Upper lobe of left lung (tissue), 6 donors: ENCODE data around the gene UGT1A5. TPM values are rescaled to one million over a fixed set of nuclear protein-coding genes. Genes with fewer than 3 reads are reported as not detected.

Source experiments
- ATAC-seq, 2 donors: fragments of 200-7000 bp; cut with Tn5 transposase; one replicate each; pipeline ENCODE4 v1.9.1; 2022; ENCODE audit warnings: mild to moderate bottlenecking in 2 of 2, moderate library complexity in 2 of 2; ENCODE audit not compliant: low FRiP score in 2 of 2
- DNase-seq, 2 donors: peaks; one replicate each; pipeline ENCODE4 v3.0.0-alpha.2; 2019 to 2020
- H3K27ac ChIP-seq, 4 donors: fragments of 200-600 bp; sonication (generic); one replicate each; pipeline ENCODE4 v1.5.1; 2016 to 2019
- H3K27me3 ChIP-seq, 4 donors: fragments of 200-600 bp; sonication (generic); one replicate each; pipeline ENCODE4 v1.5.1; 2017 to 2019
- H3K36me3 ChIP-seq, 4 donors: fragments of 200-600 bp; sonication (generic); one replicate each; pipeline ENCODE4 v1.5.1; 2016 to 2019
- H3K4me1 ChIP-seq, 4 donors: fragments of 200-600 bp; sonication (generic); one replicate each; pipeline ENCODE4 v1.5.1; 2018 to 2019
- H3K4me3 ChIP-seq, 4 donors: fragments of 200-600 bp; sonication (generic); one replicate each; pipeline ENCODE4 v1.5.1; 2017 to 2019; ENCODE audit warnings: mild to moderate bottlenecking in 2 of 4, moderate library complexity in 1 of 4
- H3K9me3 ChIP-seq, 4 donors: fragments of 200-600 bp; sonication (generic); one replicate each; pipeline ENCODE4 v1.5.1; 2018 to 2019
- CTCF ChIP-seq, 6 experiments: fragments of 450-650 bp in 4 of 6; fragments of 200-600 bp in 2 of 6; sonication (generic) in 2 of 6; IDR thresholded peaks; one replicate each; pipeline ENCODE4 v1.5.1; 2016 to 2019; ENCODE audit warnings: antibody characterized with exemption in 6 of 6
- EP300 ChIP-seq, 4 donors: sonication (generic); formaldehyde crosslinking; IDR thresholded peaks; one replicate each; pipeline ENCODE4 v1.5.1; 2017; ENCODE audit warnings: antibody characterized with exemption in 4 of 4, control low read depth in 2 of 4
- POLR2A ChIP-seq, 4 donors: fragments of 450-650 bp; IDR thresholded peaks; one replicate each; pipeline ENCODE4 v1.5.1; 2016 to 2017; ENCODE audit warnings: antibody characterized with exemption in 4 of 4, mild to moderate bottlenecking in 2 of 4
- POLR2AphosphoS5 ChIP-seq, 2 donors: sonication (generic); formaldehyde crosslinking; IDR thresholded peaks; one replicate each; pipeline ENCODE4 v1.5.1; 2017; ENCODE audit warnings: antibody characterized with exemption in 2 of 2
- WGBS, 2 donors: methylation state at CpG; one replicate each; pipeline ENCODE4 v1.1.5; 2017 to 2018; 5-methylcytosine and 5-hydroxymethylcytosine counted together
- total RNA-seq, 6 donors: library from RNA; depleted of rRNA in 4 of 6; stranded (reverse); fragments of >200 nt in 4 of 6; gene quantifications; one replicate each; pipeline versions ENCODE4 v1.1.0 to v1.2.1, GENCODE V29; 2016 to 2021
- donor health status: DM: no; HTN: no; CAD: no; lungs with moderate emphysema.
- donor health status: DM: no; HTN: yes; CAD: no; lungs with severe emphysema.

Gene UGT1A5
- total RNA-seq, 6 donors from 2014 or later, result 1.0 TPM; not detected in 5

GRCh38 chr2:233794128-233794658 lies 81.5 kb downstream of the UGT1A5 start:
- DNase-seq, result peak in 1 of 2 donors; percentile 51
- Histone ChIP-seq H3K27me3 (no peaks in the 10 kb centered on the region), H3K4me3 (no peak overlapping the region), H3K9me3 (no peaks in the 10 kb centered on the region), H3K36me3 (no peaks in the 10 kb centered on the region), H3K27ac (no peak overlapping the region), H3K4me1 (no peaks in the 10 kb centered on the region)
- no peak for ATAC-seq
- 76 to 77% methylated on average over 16 to 17 of the region's 17 CpGs for WGBS, 2 donors
- no peak for TF ChIP-seq POLR2AphosphoS5 (IDR thresholded peaks at IDR 0.05)
- no peak for TF ChIP-seq POLR2A (IDR thresholded peaks at IDR 0.05)
- no peak for TF ChIP-seq CTCF (IDR thresholded peaks at IDR 0.05)
- no peak for TF ChIP-seq EP300 (IDR thresholded peaks at IDR 0.05)

- WGBS, 2 donors, result 86 to 95% methylated on average over 10 to 11 of the region's 13 CpGs
- ATAC-seq (no peak), DNase-seq (no peak)
- no peak overlapping the region for H3K4me3 ChIP-seq
- H3K4me1 ChIP-seq, result no peaks in the 10 kb centered on the region
- H3K36me3 ChIP-seq, result no peaks in the 10 kb centered on the region
- no peaks in the 10 kb centered on the region for H3K9me3 ChIP-seq
- TF ChIP-seq POLR2A (IDR thresholded peaks at IDR 0.05) (no peak), POLR2AphosphoS5 (IDR thresholded peaks at IDR 0.05) (no peak), EP300 (IDR thresholded peaks at IDR 0.05) (no peak), CTCF (IDR thresholded peaks at IDR 0.05) (no peak)
- H3K27me3 ChIP-seq, result no peaks in the 10 kb centered on the region
- H3K27ac ChIP-seq, result no peak overlapping the region
These were observed 83.0 kb downstream of the UGT1A5 start for GRCh38 chr2:233795735-233796171.

- ATAC-seq (no peak), DNase-seq (no peak)
- H3K4me1 ChIP-seq, result no peaks in the 10 kb centered on the region
- WGBS, 2 donors, result 88 to 94% methylated on average over 8 to 9 of the region's 9 CpGs
- TF ChIP-seq EP300 (IDR thresholded peaks at IDR 0.05) (no peak), CTCF (IDR thresholded peaks at IDR 0.05) (no peak), POLR2A (IDR thresholded peaks at IDR 0.05) (no peak), POLR2AphosphoS5 (IDR thresholded peaks at IDR 0.05) (no peak)
- H3K27me3 ChIP-seq, result no peaks in the 10 kb centered on the region
- no peak overlapping the region for H3K27ac ChIP-seq
- no peaks in the 10 kb centered on the region for H3K9me3 ChIP-seq
- no peak overlapping the region for H3K4me3 ChIP-seq
- no peaks in the 10 kb centered on the region for H3K36me3 ChIP-seq
These were observed 83.5 kb downstream of the UGT1A5 start for GRCh38 chr2:233796254-233796653.

- no peak overlapping the region for H3K4me3 ChIP-seq
- DNase-seq, result no peak
- no peaks in the 10 kb centered on the region for H3K27me3 ChIP-seq
- H3K9me3 ChIP-seq, result no peaks in the 10 kb centered on the region
- no peaks in the 10 kb centered on the region for H3K4me1 ChIP-seq
- ATAC-seq, result no peak
- TF ChIP-seq POLR2A (IDR thresholded peaks at IDR 0.05), result no peak
- 80 to 84% methylated on average over 12 to 14 of the region's 14 CpGs for WGBS, 2 donors
- no peak overlapping the region for H3K27ac ChIP-seq
- no peaks in the 10 kb centered on the region for H3K36me3 ChIP-seq
These were observed 85.8 kb downstream of the UGT1A5 start for GRCh38 chr2:233798335-233799086.

GRCh38 chr2:233799087-233799665 lies 86.5 kb downstream of the UGT1A5 start:
- H3K36me3 ChIP-seq, result no peaks in the 10 kb centered on the region
- DNase-seq (peak in 1 of 2 donors; percentile 8), ATAC-seq (no peak)
- H3K9me3 ChIP-seq, result no peaks in the 10 kb centered on the region
- 60 to 65% methylated on average over 6 to 7 of the region's 7 CpGs for WGBS, 2 donors
- no peak for TF ChIP-seq POLR2A (IDR thresholded peaks at IDR 0.05)
- TF ChIP-seq POLR2AphosphoS5 (IDR thresholded peaks at IDR 0.05), result no peak
- no peak for TF ChIP-seq CTCF (IDR thresholded peaks at IDR 0.05)
- TF ChIP-seq EP300 (IDR thresholded peaks at IDR 0.05), result no peak
- no peaks in the 10 kb centered on the region for H3K27me3 ChIP-seq
- H3K27ac ChIP-seq, result no peak overlapping the region
- no peak overlapping the region for H3K4me3 ChIP-seq
- H3K4me1 ChIP-seq, result no peaks in the 10 kb centered on the region
